Lower leg skin (tissue), 4 donors: ENCODE data around the gene PPIG. TPM values are rescaled to one million over a fixed set of nuclear protein-coding genes. Genes with fewer than 3 reads are reported as not detected.

Source experiments
- DNase-seq, 2 donors: peaks; one replicate each; pipeline ENCODE4 v3.0.0-alpha.2; 2019; ENCODE audit warnings: low spot score in 2 of 2
- H3K4me3 ChIP-seq: fragments of 200-600 bp; sonication (generic); 2 replicates; pipeline ENCODE4 v1.5.1; 2017; ENCODE audit warnings: mild to moderate bottlenecking, low read depth; ENCODE audit not compliant: poor library complexity, severe bottlenecking
- CTCF ChIP-seq, 3 donors: fragments of 450-650 bp; IDR thresholded peaks; one replicate each; pipeline ENCODE4 v1.5.1; 2016; ENCODE audit warnings: antibody characterized with exemption in 3 of 3, mild to moderate bottlenecking in 3 of 3, moderate library complexity in 2 of 3
- POLR2A ChIP-seq, 2 donors: fragments of 450-650 bp; IDR thresholded peaks; one replicate each; pipeline ENCODE4 v1.6.1; 2016 to 2017; ENCODE audit warnings: antibody characterized with exemption in 2 of 2, mild to moderate bottlenecking in 1 of 2, moderate library complexity in 1 of 2
- WGBS, 2 donors: methylation state at CpG; one replicate each; pipeline ENCODE4 v1.1.5; 2018; 5-methylcytosine and 5-hydroxymethylcytosine counted together
- intact Hi-C: fragments of 100-400 bp; cut with DNase I; formaldehyde crosslinking; loops from one replicate; pipeline ENCODE4 v1.15.0; 2023; ENCODE audit warnings: low total_unique reads
- total RNA-seq, 4 donors: library from RNA; depleted of rRNA; stranded (reverse); fragments of >200 nt; gene quantifications; one replicate each; pipeline ENCODE4 v1.1.0, GENCODE V29; 2016

PPIG gene
- total RNA-seq, 4 donors from 2014 or later: 23.5 to 31.9 (median 28.0) TPM

- WGBS, 2 donors: 68 to 73% methylated on average over 1 of the region's 1 CpG
- DNase-seq: no peak
- no peak overlapping the region for H3K4me3 ChIP-seq
- intact Hi-C loops: loop anchor here (10.0 kb wide), 1 partner anchor 1236 kb away; no protein-coding TSS in a partner anchor
- no peak for TF ChIP-seq CTCF (IDR thresholded peaks at IDR 0.05)
- TF ChIP-seq POLR2A (IDR thresholded peaks at IDR 0.05): no peak
Observed at GRCh38 chr2:169649278-169649677, 65.1 kb downstream of the PPIG start.

- intact Hi-C loops: no loop called here
- no peak overlapping the region for H3K4me3 ChIP-seq
- TF ChIP-seq POLR2A (IDR thresholded peaks at IDR 0.05): no peak
- WGBS, 2 donors: 75 to 76% methylated on average over 3 of the region's 3 CpGs
- no peak for DNase-seq
Observed at GRCh38 chr2:169653636-169654035, 69.5 kb downstream of the PPIG start.

- TF ChIP-seq CTCF (IDR thresholded peaks at IDR 0.05) (no peak), POLR2A (IDR thresholded peaks at IDR 0.05) (no peak)
- intact Hi-C loops: no loop called here
- WGBS, 2 donors: 75 to 77% methylated on average over 3 of the region's 3 CpGs
- no peak overlapping the region for H3K4me3 ChIP-seq
- DNase-seq: no peak
Observed at GRCh38 chr2:169656164-169656563, 72.0 kb downstream of the PPIG start.

- H3K4me3 ChIP-seq: no peak overlapping the region
- TF ChIP-seq CTCF (IDR thresholded peaks at IDR 0.05) (no peak), POLR2A (IDR thresholded peaks at IDR 0.05) (no peak)
- WGBS, 2 donors: 94 to 95% methylated on average over 1 of the region's 1 CpG
- intact Hi-C loops: no loop called here
- no peak for DNase-seq
Observed at GRCh38 chr2:169658877-169659276, 74.7 kb downstream of the PPIG start.

GRCh38 chr2:169659320-169659719 is 75.2 kb downstream of the PPIG start:
- no peak for DNase-seq
- WGBS, 2 donors: 68 to 73% methylated on average over 1 of the region's 1 CpG
- intact Hi-C loops: no loop called here
- TF ChIP-seq POLR2A (IDR thresholded peaks at IDR 0.05) (no peak), CTCF (IDR thresholded peaks at IDR 0.05) (no peak)
- H3K4me3 ChIP-seq: no peak overlapping the region

- no peak for TF ChIP-seq POLR2A (IDR thresholded peaks at IDR 0.05)
- TF ChIP-seq CTCF (IDR thresholded peaks at IDR 0.05): no peak
- 58 to 69% methylated on average over 3 of the region's 3 CpGs for WGBS, 2 donors
Observed at GRCh38 chr2:169661265-169661664, 77.1 kb downstream of the PPIG start.

More at GRCh38 chr2:169661265-169661664, 77.1 kb downstream of the PPIG start:
- no peak for DNase-seq
- H3K4me3 ChIP-seq: no peak overlapping the region
- intact Hi-C loops: no loop called here
